ENCODE measurements around the gene AUTS2. TPM values are rescaled to one million over a fixed set of nuclear protein-coding genes. Genes with fewer than 3 reads are reported as not detected.

AUTS2 gene
- total RNA-seq, 2 experiments from 2014 or later = 4.0 to 4.7 TPM

GRCh38 chr7:70419526-70420380 is 821.5 kb downstream of the AUTS2 start:
- Mint-ChIP-seq H3K4me3 (no peak overlapping the region), H3K27ac (no peak overlapping the region), H3K9me3 (no peaks in the 10 kb centered on the region), H3K36me3 (no peaks in the 10 kb centered on the region), H3K4me1 (ENCODE audit: low read depth) (no peaks in the 10 kb centered on the region), H3K27me3 (no peaks in the 10 kb centered on the region)
- ChIA-PET CTCF (no interaction called here), POLR2A (no interaction called here)
- DNase-seq = no peak
- intact Hi-C loops (cut with micrococcal nuclease) = no loop called here

DNA sequence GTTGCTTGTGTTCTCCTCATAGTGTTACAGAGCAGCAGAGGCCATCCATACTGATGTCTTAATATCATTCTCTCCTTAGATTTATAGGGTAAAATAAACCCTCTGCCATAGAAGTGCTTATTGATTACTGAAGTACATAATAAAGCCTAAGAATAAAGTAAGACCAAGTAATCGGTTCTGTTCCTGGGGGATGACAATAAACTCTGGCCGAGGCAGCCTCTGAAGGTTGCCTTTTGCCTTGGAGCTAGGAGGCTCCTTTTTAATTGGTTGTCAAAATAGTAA is 822.0 kb downstream of the AUTS2 start:
- CTCF ChIA-PET = no interaction called here
- POLR2A ChIA-PET = no interaction called here
- intact Hi-C loops (cut with micrococcal nuclease) = no loop called here
- H3K4me3 Mint-ChIP-seq = no peak overlapping the region
- no peaks in the 10 kb centered on the region for H3K27me3 Mint-ChIP-seq
- H3K27ac Mint-ChIP-seq = no peak overlapping the region
- H3K9me3 Mint-ChIP-seq = no peaks in the 10 kb centered on the region
- no peaks in the 10 kb centered on the region for H3K36me3 Mint-ChIP-seq
- DNase-seq = no peak
- H3K4me1 Mint-ChIP-seq (ENCODE audit: low read depth) = no peaks in the 10 kb centered on the region

DNA sequence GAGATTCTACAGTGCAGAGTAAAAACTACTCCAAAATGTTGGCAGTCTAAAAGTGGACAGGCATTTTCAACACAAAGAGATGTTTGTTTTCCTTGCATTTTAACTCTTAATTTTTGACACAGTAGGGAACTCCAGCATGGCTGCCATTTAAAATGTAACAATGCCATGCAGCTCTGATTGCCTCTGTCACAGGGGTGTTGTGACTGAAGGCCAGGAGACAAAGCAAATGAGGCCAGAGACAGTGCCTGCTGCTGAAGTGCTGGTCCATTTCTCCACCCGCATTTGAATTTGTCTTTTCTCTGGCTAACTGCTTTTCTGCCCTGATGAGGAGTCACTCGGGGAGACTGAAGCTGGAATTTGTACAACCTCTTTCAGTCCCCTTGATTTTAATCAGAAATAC is 823.0 kb downstream of the AUTS2 start:
- ChIA-PET CTCF (no interaction called here), POLR2A (no interaction called here)
- Mint-ChIP-seq H3K36me3 (no peaks in the 10 kb centered on the region), H3K9me3 (no peaks in the 10 kb centered on the region), H3K27ac (no peak overlapping the region), H3K27me3 (no peaks in the 10 kb centered on the region), H3K4me1 (ENCODE audit: low read depth) (no peaks in the 10 kb centered on the region), H3K4me3 (no peak overlapping the region)
- intact Hi-C loops (cut with micrococcal nuclease) = no loop called here
- DNase-seq = no peak

DNA sequence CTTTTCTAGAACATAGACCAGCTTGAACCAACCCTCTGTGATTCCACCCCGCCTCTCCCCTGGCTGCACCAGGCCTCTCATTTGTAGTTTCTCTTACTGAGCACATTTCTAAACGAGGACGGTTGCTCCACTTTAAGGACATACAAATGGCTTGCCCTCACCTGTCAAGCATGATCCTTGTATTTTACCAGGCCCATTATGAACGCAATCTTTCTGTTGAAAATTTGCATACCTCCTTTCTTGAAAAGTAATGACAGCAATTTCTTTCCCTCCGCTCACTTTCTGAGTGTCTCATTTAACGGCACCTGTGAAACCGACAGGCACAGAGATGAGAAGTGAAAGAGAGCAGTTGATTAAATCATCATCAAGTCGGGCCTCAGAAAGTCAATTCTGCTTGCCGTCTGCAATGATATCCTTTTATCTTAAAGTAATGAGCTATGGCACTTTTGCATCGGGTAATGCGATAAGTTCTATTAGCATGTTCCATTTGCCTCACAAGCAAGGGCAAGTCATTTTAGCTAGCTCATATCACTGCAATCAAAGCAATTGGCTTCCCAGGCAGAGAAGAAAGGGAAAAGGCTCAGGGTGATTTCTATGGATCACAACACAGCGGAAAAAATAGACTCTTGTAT is 828.1 kb downstream of the AUTS2 start:
- Mint-ChIP-seq H3K4me1 (ENCODE audit: low read depth) (no peaks in the 10 kb centered on the region), H3K9me3 (peaks cover 4% of the 10 kb centered on the region), H3K27me3 (no peaks in the 10 kb centered on the region), H3K27ac (no peak overlapping the region), H3K4me3 (no peak overlapping the region), H3K36me3 (no peaks in the 10 kb centered on the region)
- POLR2A ChIA-PET = no interaction called here
- DNase-seq = no peak
- CTCF ChIA-PET = no interaction called here
- intact Hi-C loops (cut with micrococcal nuclease) = no loop called here

- Mint-ChIP-seq H3K4me1 (ENCODE audit: low read depth) (peaks cover 7% of the 10 kb centered on the region), H3K27me3 (no peaks in the 10 kb centered on the region), H3K27ac (no peak overlapping the region), H3K36me3 (no peaks in the 10 kb centered on the region), H3K9me3 (peaks cover 2% of the 10 kb centered on the region), H3K4me3 (no peak overlapping the region)
- no peak for DNase-seq
- intact Hi-C loops (cut with micrococcal nuclease) = no loop called here
- POLR2A ChIA-PET = no interaction called here
- CTCF ChIA-PET = no interaction called here
Measured at GRCh38 chr7:70432567-70433001, 834.3 kb downstream of the AUTS2 start.

DNA sequence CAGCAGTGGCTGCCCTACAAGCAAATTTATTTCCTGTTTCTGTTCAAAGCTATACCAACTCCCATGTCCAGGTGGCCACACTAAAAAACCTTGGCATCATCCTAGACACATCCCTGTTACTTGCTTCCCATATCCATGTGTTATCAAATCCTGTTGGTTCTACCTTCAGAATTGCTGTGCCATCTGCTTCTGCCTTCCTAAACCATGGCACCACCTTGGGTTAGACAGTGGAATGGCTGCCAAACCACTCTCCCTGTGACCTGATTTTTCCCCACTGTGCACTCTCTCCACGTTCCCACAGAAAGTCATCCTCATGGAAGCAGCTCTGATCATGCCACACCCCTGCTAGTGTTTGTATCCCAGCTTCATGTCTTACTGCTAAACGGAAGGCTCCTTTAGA is 836.1 kb downstream of the AUTS2 start:
- DNase-seq = no peak
- Mint-ChIP-seq H3K27me3 (no peaks in the 10 kb centered on the region), H3K27ac (no peak overlapping the region), H3K4me3 (no peak overlapping the region), H3K9me3 (no peaks in the 10 kb centered on the region), H3K36me3 (no peaks in the 10 kb centered on the region), H3K4me1 (ENCODE audit: low read depth) (peaks cover 7% of the 10 kb centered on the region)
- POLR2A ChIA-PET = no interaction called here
- intact Hi-C loops (cut with micrococcal nuclease) = no loop called here
- CTCF ChIA-PET = no interaction called here

GRCh38 chr7:70434821-70435220 is 836.5 kb downstream of the AUTS2 start:
- Mint-ChIP-seq H3K27ac (no peak overlapping the region), H3K27me3 (no peaks in the 10 kb centered on the region), H3K4me1 (ENCODE audit: low read depth) (peaks cover 7% of the 10 kb centered on the region), H3K4me3 (no peak overlapping the region), H3K9me3 (no peaks in the 10 kb centered on the region), H3K36me3 (no peaks in the 10 kb centered on the region)
- no peak for DNase-seq
- intact Hi-C loops (cut with micrococcal nuclease) = no loop called here
- ChIA-PET CTCF (no interaction called here), POLR2A (no interaction called here)

DNA sequence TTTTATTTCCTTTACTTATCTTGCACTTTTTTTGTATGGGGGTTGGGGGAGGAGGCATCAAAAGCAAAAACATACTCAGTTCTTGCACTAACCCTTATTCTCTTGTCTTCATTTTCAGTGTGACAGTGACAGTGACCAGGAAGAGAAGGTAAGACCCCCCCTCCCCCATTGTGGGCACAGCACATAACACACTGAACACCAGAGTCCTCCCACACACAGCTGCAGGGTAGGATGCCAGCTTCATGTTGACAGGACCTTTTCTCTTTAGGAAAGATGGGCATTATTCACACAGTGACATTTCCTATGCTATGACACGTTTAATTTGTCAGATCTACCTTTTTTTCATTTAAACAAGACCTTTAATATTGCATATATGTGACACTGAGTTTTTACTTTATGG is 837.4 kb downstream of the AUTS2 start:
- no peak overlapping the region for H3K4me3 Mint-ChIP-seq
- POLR2A ChIA-PET = no interaction called here
- intact Hi-C loops (cut with micrococcal nuclease) = no loop called here
- CTCF ChIA-PET = no interaction called here
- peaks cover 7% of the 10 kb centered on the region for H3K4me1 Mint-ChIP-seq (ENCODE audit: low read depth)
- no peak overlapping the region for H3K27ac Mint-ChIP-seq
- no peaks in the 10 kb centered on the region for H3K9me3 Mint-ChIP-seq
- no peaks in the 10 kb centered on the region for H3K36me3 Mint-ChIP-seq
- DNase-seq = no peak
- no peaks in the 10 kb centered on the region for H3K27me3 Mint-ChIP-seq

DNA sequence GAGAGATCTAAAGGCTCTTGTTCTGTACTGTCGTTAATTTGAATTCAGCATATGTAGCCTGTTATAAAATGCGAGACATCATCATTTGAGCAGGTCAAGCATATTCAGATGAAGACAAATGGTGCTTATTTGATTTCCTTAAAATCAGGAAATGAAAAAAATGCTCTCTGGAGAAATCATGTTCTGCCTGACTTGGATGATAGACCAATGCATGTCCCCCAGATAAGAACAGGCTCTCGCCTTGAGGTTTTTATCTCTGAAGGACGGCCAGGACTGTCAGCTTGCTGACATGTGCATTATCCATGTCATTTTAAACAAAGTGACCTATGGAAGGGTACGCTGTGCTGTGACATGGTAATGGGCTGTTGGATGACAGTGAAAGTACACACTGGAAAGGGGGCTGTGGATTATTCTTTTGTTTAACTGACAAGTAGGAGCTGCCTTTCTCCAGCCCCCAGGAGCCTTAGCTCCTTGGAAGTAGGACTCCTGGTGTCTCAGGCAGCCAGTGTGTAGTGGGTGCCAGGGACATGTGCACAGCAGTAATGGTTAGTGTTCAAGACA is 838.6 kb downstream of the AUTS2 start:
- Mint-ChIP-seq H3K4me1 (ENCODE audit: low read depth) (peaks cover 7% of the 10 kb centered on the region), H3K4me3 (no peak overlapping the region), H3K9me3 (no peaks in the 10 kb centered on the region), H3K27me3 (no peaks in the 10 kb centered on the region), H3K27ac (no peak overlapping the region), H3K36me3 (no peaks in the 10 kb centered on the region)
- POLR2A ChIA-PET = no interaction called here
- CTCF ChIA-PET = no interaction called here
- DNase-seq = no peak
- intact Hi-C loops (cut with micrococcal nuclease) = no loop called here

DNA sequence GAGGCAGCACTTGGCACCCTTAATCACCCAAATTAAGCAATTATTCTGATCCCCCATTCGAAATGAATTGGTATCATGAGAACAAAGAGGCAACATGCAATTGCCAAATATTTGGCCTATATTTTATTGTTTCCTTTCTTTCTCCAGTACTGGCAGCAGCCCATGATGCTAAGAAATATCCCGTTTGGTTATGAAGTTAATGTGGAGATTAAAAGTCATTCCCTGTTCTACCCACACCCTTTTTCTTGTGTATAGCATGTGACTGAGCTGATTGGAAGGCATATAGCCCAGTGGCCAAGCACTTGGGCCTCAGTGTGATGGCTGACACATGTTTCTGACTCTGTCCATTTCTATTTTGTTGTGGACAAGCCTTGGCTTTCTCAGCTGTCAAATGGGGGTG is 841.4 kb downstream of the AUTS2 start:
- Mint-ChIP-seq H3K4me3 (no peak overlapping the region), H3K27ac (no peak overlapping the region), H3K9me3 (no peaks in the 10 kb centered on the region), H3K27me3 (no peaks in the 10 kb centered on the region), H3K4me1 (ENCODE audit: low read depth) (peaks cover 7% of the 10 kb centered on the region), H3K36me3 (no peaks in the 10 kb centered on the region)
- no peak for DNase-seq
- ChIA-PET POLR2A (no interaction called here), CTCF (no interaction called here)
- intact Hi-C loops (cut with micrococcal nuclease) = no loop called here

- Mint-ChIP-seq H3K36me3 (no peaks in the 10 kb centered on the region), H3K4me3 (no peak overlapping the region), H3K27ac (no peak overlapping the region), H3K27me3 (no peaks in the 10 kb centered on the region), H3K4me1 (ENCODE audit: low read depth) (no peaks in the 10 kb centered on the region), H3K9me3 (no peaks in the 10 kb centered on the region)
- DNase-seq = no peak
- intact Hi-C loops (cut with micrococcal nuclease) = no loop called here
- ChIA-PET CTCF (no interaction called here), POLR2A (no interaction called here)
Measured at GRCh38 chr7:70446448-70447143, 848.3 kb downstream of the AUTS2 start.

GRCh38 chr7:70448312-70448906 is 850.1 kb downstream of the AUTS2 start:
- H3K4me1 Mint-ChIP-seq (ENCODE audit: low read depth) = no peaks in the 10 kb centered on the region
- H3K4me3 Mint-ChIP-seq = no peak overlapping the region
- DNase-seq = no peak
- H3K9me3 Mint-ChIP-seq = no peaks in the 10 kb centered on the region
- intact Hi-C loops (cut with micrococcal nuclease) = no loop called here
- no peaks in the 10 kb centered on the region for H3K36me3 Mint-ChIP-seq
- ChIA-PET CTCF (no interaction called here), POLR2A (no interaction called here)
- no peaks in the 10 kb centered on the region for H3K27me3 Mint-ChIP-seq
- H3K27ac Mint-ChIP-seq = no peak overlapping the region
